GM12872 (cell line): ENCODE measurements around the gene TBRG1.
A peak's percentile ranks its signal among the peaks of the same experiment; 100 is the strongest.

ENCODE experiments used
- TF ChIP-seq, protein P1 (sequence below): IDR thresholded peaks from 3 replicates; pipeline ENCODE4 v1.5.1; 2011; ENCODE audit warnings: low read depth, mild to moderate bottlenecking, low read length, moderate library complexity; ENCODE audit not compliant: insufficient read depth

The TBRG1 gene

DNA sequence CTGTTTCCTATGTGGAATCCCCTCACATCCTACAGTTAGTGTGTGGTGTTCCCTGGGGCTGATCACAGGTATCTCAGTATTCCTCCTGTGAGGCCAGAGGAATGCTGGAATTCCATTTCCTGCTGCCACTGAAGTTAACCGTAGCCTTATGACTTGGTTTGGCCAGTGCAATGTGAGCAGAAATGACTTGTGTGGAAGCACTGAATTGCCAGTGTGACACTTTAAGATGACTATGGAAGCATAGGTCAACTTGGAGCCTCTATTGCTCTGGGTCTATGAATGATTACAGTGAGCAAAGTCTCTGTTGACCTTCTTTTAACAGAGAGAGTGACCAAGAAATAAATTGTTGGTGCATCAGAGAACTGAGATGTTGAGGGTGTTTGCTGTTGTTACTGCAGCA lies 16.5 kb downstream of the TBRG1 start:
- TF ChIP-seq, protein P1, sequence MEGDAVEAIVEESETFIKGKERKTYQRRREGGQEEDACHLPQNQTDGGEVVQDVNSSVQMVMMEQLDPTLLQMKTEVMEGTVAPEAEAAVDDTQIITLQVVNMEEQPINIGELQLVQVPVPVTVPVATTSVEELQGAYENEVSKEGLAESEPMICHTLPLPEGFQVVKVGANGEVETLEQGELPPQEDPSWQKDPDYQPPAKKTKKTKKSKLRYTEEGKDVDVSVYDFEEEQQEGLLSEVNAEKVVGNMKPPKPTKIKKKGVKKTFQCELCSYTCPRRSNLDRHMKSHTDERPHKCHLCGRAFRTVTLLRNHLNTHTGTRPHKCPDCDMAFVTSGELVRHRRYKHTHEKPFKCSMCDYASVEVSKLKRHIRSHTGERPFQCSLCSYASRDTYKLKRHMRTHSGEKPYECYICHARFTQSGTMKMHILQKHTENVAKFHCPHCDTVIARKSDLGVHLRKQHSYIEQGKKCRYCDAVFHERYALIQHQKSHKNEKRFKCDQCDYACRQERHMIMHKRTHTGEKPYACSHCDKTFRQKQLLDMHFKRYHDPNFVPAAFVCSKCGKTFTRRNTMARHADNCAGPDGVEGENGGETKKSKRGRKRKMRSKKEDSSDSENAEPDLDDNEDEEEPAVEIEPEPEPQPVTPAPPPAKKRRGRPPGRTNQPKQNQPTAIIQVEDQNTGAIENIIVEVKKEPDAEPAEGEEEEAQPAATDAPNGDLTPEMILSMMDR: no peak

DNA sequence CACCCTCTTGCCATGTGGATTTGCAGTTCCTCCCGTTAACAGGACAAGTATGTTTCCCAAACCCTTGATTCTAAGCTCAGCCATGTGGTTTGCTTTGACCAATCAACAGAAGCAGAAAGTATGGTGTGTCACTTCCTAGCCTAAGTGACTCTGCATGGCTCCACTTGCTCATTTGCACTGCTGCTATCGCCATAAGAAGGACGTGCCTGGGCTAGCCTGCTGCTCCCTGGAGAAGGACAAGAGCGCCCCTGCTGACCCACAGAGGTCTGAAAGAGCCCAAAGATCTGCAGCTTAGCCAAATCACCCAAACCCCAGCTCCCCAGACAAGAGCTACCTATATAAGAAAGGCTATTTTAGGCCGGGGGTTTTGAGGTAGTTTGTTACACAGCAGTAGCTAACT lies 18.0 kb downstream of the TBRG1 start:
- TF ChIP-seq, protein P1: no peak

DNA sequence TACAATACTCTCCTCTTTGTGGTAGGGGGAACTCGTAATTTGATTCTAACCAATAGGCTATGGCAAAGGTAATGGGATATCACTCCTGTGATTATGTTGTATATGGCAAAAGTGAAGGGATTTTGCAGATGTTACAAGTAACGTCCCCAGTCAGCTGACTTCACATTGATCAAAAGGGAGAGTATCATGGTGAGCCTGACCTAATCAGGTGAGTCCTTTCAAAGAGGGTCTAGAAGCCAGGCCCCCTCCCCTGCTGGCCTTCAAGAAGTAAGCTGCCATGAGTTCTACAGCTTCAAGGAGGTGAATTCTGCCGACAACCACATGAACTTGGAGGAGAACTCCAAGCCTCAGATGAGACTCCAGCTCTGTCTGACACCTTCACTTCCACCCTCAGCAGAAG lies 20.0 kb downstream of the TBRG1 start:
- TF ChIP-seq, protein P1: no peak

DNA sequence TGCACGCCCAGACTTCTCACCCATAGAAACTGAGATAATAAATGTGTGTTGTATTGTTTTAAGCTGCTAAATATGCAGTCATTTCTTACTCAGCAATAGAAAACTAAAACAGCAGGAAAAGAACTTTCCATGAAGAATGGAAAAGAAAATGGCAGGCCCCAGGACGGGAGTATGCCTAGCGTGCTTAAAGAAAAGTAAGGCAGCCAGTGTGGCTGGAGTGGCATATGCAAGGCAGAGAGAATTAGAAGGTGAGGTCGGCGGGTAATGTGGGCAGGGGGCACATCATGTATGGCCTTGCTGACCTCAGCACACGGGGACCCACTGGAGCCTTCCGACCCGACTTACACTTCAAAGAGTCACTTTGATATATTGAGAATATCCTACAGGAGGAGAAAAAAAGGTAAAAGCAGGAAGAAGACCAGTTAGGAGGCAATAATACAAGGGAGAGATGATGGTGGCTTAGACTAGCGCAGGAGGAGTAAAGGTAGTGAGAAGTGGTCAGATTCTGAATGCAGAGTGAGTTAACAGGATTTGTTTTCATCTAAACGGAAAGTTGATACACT lies 20.5 kb downstream of the TBRG1 start:
- TF ChIP-seq, protein P1: no peak

DNA sequence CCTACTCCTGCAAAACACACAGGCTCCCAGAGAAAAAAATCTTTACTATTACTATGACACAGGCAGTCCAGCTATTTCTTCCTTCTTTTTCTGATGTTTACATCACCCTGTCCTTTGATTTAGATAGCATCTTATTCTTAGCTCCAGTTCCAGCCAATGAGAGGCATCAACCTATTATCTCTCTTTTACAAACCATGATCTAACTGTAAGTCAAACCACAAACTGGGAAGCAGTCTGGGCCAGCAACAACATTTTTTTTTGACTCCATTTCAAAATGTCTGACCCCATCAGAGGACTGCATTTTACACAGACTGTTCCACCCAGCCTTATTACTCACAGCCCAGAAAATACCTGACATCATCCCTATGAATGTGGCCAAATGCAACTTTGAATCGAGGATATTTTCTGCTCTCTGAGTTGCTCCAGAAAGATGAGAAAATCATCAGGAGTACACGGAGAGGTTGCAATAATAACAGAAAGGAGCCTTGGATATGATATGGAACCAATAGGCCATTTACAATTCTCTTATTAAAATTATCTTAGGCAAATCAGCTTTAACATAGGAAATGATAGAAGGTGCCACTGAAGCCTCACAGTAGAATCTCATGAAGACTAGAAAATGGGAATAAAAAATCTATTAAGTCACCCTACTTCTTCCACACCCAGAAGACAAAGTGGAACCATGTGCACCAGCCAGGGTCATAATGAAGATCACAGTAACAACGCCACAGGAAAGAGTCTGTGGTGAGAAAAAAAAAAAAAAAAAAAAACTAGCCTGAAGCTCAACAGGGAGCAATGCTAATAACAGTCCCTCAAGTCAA lies 21.2 kb downstream of the TBRG1 start:
- TF ChIP-seq, protein P1: no peak

DNA sequence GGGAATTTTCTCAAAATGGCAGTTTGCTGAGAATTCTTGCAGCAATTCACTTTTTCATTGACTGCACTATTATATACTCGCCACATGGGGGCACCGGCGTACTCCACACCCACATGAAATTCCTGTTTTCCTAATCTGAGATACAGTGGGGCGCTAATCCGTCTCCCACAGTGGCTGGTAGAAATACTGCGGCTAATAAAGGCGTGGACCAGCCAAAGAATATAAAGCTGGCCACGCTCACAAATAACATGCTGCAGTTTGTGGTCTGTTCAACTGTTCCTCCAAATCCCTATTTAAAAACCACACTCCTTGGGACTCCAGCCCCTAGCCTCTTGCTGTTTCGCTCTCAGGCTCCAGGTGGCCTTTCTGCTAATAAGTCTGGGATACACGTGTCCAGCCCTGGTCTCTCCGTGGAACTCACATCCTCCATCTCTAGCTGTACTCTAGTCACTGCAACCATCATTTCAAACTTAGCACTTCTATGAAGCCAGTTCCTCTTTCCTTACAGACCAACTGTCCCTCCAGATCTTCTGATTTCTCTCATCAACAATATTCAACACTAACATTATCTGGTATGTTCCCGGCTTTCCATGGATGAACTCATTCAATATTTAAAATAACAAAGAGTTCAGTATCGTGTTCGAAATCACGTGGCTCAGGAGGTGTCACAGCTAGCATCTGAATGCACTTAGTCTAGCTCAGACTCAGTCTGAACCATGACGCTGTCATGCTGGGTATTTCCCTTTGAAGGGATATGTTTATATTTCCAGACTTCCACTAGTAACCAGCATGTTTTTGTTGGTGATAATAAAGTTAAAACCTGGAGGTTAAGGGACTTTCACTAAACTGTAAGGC lies 22.0 kb downstream of the TBRG1 start:
- TF ChIP-seq, protein P1: peak; percentile 78

DNA sequence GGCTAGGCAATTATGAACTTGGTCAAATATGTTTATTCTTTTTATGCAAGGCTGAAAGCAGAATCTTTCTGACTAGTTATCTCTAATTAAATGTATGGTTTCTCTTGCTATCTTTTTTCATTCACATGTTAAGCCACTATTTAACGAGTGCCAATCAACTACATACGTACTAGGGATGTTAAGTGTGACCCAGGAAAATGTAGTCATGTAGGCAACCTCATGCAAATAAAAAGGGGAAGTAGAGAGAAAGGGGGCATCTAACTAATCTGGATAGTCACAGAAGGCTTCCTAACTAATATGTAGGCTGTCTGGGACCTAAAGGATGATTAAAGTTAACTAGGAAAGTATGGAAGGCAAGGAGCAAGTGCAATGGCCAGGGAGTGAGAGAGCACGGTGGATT lies 23.5 kb downstream of the TBRG1 start:
- TF ChIP-seq, protein P1: no peak
